ENCODE data around the gene DGKK.

GRCh38 chrX:50430917-50431575, 39.6 kb downstream of the DGKK start:
- no peak for TF ChIP-seq RFX5 (IDR thresholded peaks at IDR 0.05; ENCODE audit: low read depth, low read length)
- TF ChIP-seq CTCF (conservative IDR thresholded peaks at IDR 0.05; ENCODE audit: low read depth, low read length), result no peak
- no peak for TF ChIP-seq RAD21 (IDR thresholded peaks at IDR 0.05; ENCODE audit: low read length)
- no peak for TF ChIP-seq POLR2A (IDR thresholded peaks at IDR 0.05; ENCODE audit: low read depth, low read length)
- no peak for TF ChIP-seq MXI1 (IDR thresholded peaks at IDR 0.05; ENCODE audit: borderline replicate concordance, low read depth, low read length)
- TF ChIP-seq NFE2L2 (IDR thresholded peaks at IDR 0.05; ENCODE audit: low read depth, low read length), result no peak
- no peak for TF ChIP-seq CEBPB (IDR thresholded peaks at IDR 0.05; ENCODE audit: low read depth, low read length)
- no peak for TF ChIP-seq BHLHE40 (IDR thresholded peaks at IDR 0.05; ENCODE audit: low read depth, low read length)
- TF ChIP-seq CHD1 (IDR thresholded peaks at IDR 0.05; ENCODE audit: low read depth, low read length), result no peak
- no peak for TF ChIP-seq SMC3 (IDR thresholded peaks at IDR 0.05; ENCODE audit: low read depth, low read length)

All from IMR-90 (cell line).